ENCODE data around the gene RPS6KL1.
A peak's percentile ranks its signal among the peaks of the same experiment; 100 is the strongest.

RPS6KL1 gene

GRCh38 chr14:74890262-74890661, 32.8 kb downstream of the RPS6KL1 start:
- Histone ChIP-seq H3K27ac (no peak overlapping the region), H3K36me3 (ENCODE audit: control insufficient read depth, insufficient read depth, low read length) (no peaks in the 10 kb centered on the region), H2AFZ (no peak overlapping the region), H3K9ac (no peak overlapping the region), H3K4me2 (ENCODE audit: low read length) (no peak overlapping the region), H3K4me1 (peaks cover 14% of the 10 kb centered on the region), H3K27me3 (ENCODE audit: control insufficient read depth, insufficient read depth, low read length) (no peaks in the 10 kb centered on the region), H3K4me3 (ENCODE audit: low read depth, low read length) (no peak overlapping the region), H3K9me3 (ENCODE audit: control insufficient read depth, low read length) (no peaks in the 10 kb centered on the region), H3K79me2 (peaks cover 5% of the 10 kb centered on the region)
- TF ChIP-seq CTCF (IDR thresholded peaks at IDR 0.05), result no peak

- TF ChIP-seq CTCF (IDR thresholded peaks at IDR 0.05), result no peak
- no peak overlapping the region for H3K4me3 ChIP-seq (ENCODE audit: low read depth, low read length)
- peaks cover 22% of the 10 kb centered on the region for H3K4me1 ChIP-seq
- H3K27ac ChIP-seq, result no peak overlapping the region
- H3K36me3 ChIP-seq (ENCODE audit: control insufficient read depth, insufficient read depth, low read length), result no peaks in the 10 kb centered on the region
- H3K4me2 ChIP-seq (ENCODE audit: low read length), result no peak overlapping the region
- H3K27me3 ChIP-seq (ENCODE audit: control insufficient read depth, insufficient read depth, low read length), result no peaks in the 10 kb centered on the region
- H2AFZ ChIP-seq, result no peak overlapping the region
- H3K79me2 ChIP-seq, result peaks cover 19% of the 10 kb centered on the region
- no peak overlapping the region for H3K9ac ChIP-seq
- H3K9me3 ChIP-seq (ENCODE audit: control insufficient read depth, low read length), result no peaks in the 10 kb centered on the region
Observed at GRCh38 chr14:74888164-74889158, 34.6 kb downstream of the RPS6KL1 start.

- Histone ChIP-seq H3K79me2 (peaks cover 30% of the 10 kb centered on the region), H2AFZ (no peak overlapping the region), H3K4me1 (peaks cover 31% of the 10 kb centered on the region), H3K9me3 (ENCODE audit: control insufficient read depth, low read length) (no peaks in the 10 kb centered on the region), H3K9ac (no peak overlapping the region), H3K36me3 (ENCODE audit: control insufficient read depth, insufficient read depth, low read length) (no peaks in the 10 kb centered on the region), H3K4me2 (ENCODE audit: low read length) (no peak overlapping the region), H3K27me3 (ENCODE audit: control insufficient read depth, insufficient read depth, low read length) (no peaks in the 10 kb centered on the region), H3K27ac (no peak overlapping the region), H3K4me3 (ENCODE audit: low read depth, low read length) (no peak overlapping the region)
- no peak for TF ChIP-seq CTCF (IDR thresholded peaks at IDR 0.05)
Observed at GRCh38 chr14:74886001-74886400, 37.1 kb downstream of the RPS6KL1 start.

GRCh38 chr14:74882103-74882920, 40.7 kb downstream of the RPS6KL1 start:
- Histone ChIP-seq H3K36me3 (ENCODE audit: control insufficient read depth, insufficient read depth, low read length) (no peaks in the 10 kb centered on the region), H3K4me1 (peaks cover 28% of the 10 kb centered on the region), H3K4me2 (ENCODE audit: low read length) (peak overlapping the region; percentile 96), H2AFZ (peak overlapping the region; percentile 97), H3K27me3 (ENCODE audit: control insufficient read depth, insufficient read depth, low read length) (no peaks in the 10 kb centered on the region), H3K27ac (peak overlapping the region; percentile 79), H3K4me3 (ENCODE audit: low read depth, low read length) (peak overlapping the region; percentile 89), H3K79me2 (peaks cover 30% of the 10 kb centered on the region), H3K9me3 (ENCODE audit: control insufficient read depth, low read length) (no peaks in the 10 kb centered on the region), H3K9ac (peak overlapping the region; percentile 47)
- no peak for TF ChIP-seq CTCF (IDR thresholded peaks at IDR 0.05)
